ENCODE measurements around the gene CLMN. TPM values are rescaled to one million over a fixed set of nuclear protein-coding genes. Genes with fewer than 3 reads are reported as not detected.

CLMN gene
- total RNA-seq, 1 experiment from 2014 or later: 8.6 TPM

- TF ChIP-seq, protein P1, sequence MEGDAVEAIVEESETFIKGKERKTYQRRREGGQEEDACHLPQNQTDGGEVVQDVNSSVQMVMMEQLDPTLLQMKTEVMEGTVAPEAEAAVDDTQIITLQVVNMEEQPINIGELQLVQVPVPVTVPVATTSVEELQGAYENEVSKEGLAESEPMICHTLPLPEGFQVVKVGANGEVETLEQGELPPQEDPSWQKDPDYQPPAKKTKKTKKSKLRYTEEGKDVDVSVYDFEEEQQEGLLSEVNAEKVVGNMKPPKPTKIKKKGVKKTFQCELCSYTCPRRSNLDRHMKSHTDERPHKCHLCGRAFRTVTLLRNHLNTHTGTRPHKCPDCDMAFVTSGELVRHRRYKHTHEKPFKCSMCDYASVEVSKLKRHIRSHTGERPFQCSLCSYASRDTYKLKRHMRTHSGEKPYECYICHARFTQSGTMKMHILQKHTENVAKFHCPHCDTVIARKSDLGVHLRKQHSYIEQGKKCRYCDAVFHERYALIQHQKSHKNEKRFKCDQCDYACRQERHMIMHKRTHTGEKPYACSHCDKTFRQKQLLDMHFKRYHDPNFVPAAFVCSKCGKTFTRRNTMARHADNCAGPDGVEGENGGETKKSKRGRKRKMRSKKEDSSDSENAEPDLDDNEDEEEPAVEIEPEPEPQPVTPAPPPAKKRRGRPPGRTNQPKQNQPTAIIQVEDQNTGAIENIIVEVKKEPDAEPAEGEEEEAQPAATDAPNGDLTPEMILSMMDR (conservative IDR thresholded peaks at IDR 0.05; ENCODE audit: low read depth, low read length): no peak
- no peak for TF ChIP-seq EZH2 (IDR thresholded peaks at IDR 0.05; ENCODE audit: borderline replicate concordance, low read depth, low read length, poor library complexity, severe bottlenecking)
- Histone ChIP-seq H3K9me3 (ENCODE audit: low read depth, low read length, poor library complexity, severe bottlenecking) (no peaks in the 10 kb centered on the region), H3K27ac (ENCODE audit: low read depth, low read length, poor library complexity, severe bottlenecking) (no peak overlapping the region), H3K4me1 (ENCODE audit: insufficient read depth, low read length, poor library complexity, severe bottlenecking) (no peaks in the 10 kb centered on the region), H3K36me3 (ENCODE audit: insufficient read depth, low read length, poor library complexity, severe bottlenecking) (no peaks in the 10 kb centered on the region), H3K4me3 (ENCODE audit: low read depth, low read length, poor library complexity, severe bottlenecking) (no peak overlapping the region), H3K27me3 (replicated peaks; ENCODE audit: insufficient read depth, low read depth, low read length, poor library complexity) (no peaks in the 10 kb centered on the region)
- no TSS peak for BruUV-seq (replicated peaks)
- ChIA-PET POLR2A (ENCODE audit: low non-redundant PET) (no interaction called here), CTCF (no interaction called here)
- intact Hi-C loops (cut with micrococcal nuclease; ENCODE audit: unreplicated experiment): no loop called here
- DNase-seq (ENCODE audit: low spot score): no peak
Measured at GRCh38 chr14:95356245-95356869, 36.6 kb upstream of the CLMN start.

DNA sequence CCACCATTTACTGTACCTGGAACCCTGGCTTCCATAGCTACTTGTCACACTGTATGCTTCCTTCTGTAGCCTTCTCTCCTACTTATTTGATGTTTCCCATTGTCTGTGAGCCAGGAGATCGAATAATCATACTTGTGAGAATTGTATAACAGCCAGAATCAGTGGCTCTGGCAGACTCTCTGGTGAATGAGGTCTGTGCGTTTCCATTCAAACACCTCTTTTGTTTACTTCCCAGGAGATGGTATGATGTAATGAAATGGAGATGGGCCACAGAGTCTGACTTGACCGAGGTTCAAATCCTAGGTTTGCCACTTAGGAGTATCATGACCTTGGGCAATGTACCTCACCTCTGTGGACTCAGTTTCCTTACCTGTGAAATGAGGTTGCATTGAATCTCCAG, 35.7 kb upstream of the CLMN start:
- intact Hi-C loops (cut with micrococcal nuclease; ENCODE audit: unreplicated experiment): no loop called here
- ChIA-PET POLR2A (ENCODE audit: low non-redundant PET) (no interaction called here), CTCF (no interaction called here)
- Histone ChIP-seq H3K9me3 (ENCODE audit: low read depth, low read length, poor library complexity, severe bottlenecking) (no peaks in the 10 kb centered on the region), H3K27me3 (replicated peaks; ENCODE audit: insufficient read depth, low read depth, low read length, poor library complexity) (no peaks in the 10 kb centered on the region), H3K27ac (ENCODE audit: low read depth, low read length, poor library complexity, severe bottlenecking) (no peak overlapping the region), H3K4me3 (ENCODE audit: low read depth, low read length, poor library complexity, severe bottlenecking) (no peak overlapping the region), H3K4me1 (ENCODE audit: insufficient read depth, low read length, poor library complexity, severe bottlenecking) (no peaks in the 10 kb centered on the region), H3K36me3 (ENCODE audit: insufficient read depth, low read length, poor library complexity, severe bottlenecking) (no peaks in the 10 kb centered on the region)
- no peak for DNase-seq (ENCODE audit: low spot score)
- TF ChIP-seq, protein P1 (conservative IDR thresholded peaks at IDR 0.05; ENCODE audit: low read depth, low read length): no peak
- no peak for TF ChIP-seq EZH2 (IDR thresholded peaks at IDR 0.05; ENCODE audit: borderline replicate concordance, low read depth, low read length, poor library complexity, severe bottlenecking)
- BruUV-seq (replicated peaks): no TSS peak

DNA sequence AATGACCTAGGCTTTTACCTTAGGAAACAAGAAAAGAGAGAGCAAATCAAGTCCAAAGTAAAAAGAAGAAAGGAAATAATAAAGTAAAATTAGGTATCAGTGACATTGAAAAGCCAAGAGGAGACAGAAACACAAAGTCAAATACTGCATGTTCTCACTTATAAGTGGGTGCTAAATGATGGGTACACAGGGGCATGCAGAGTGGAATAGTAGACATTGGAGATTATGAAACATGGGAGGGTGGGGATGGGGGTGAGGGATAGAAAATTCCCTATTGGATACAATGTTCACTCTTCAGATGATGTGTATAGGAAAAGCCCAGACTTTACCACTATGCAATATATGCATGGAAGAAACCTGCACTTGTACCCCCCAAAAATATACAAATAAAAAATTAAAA, 35.1 kb upstream of the CLMN start:
- Histone ChIP-seq H3K27me3 (replicated peaks; ENCODE audit: insufficient read depth, low read depth, low read length, poor library complexity) (no peaks in the 10 kb centered on the region), H3K27ac (ENCODE audit: low read depth, low read length, poor library complexity, severe bottlenecking) (no peak overlapping the region), H3K36me3 (ENCODE audit: insufficient read depth, low read length, poor library complexity, severe bottlenecking) (no peaks in the 10 kb centered on the region), H3K4me3 (ENCODE audit: low read depth, low read length, poor library complexity, severe bottlenecking) (no peak overlapping the region), H3K9me3 (ENCODE audit: low read depth, low read length, poor library complexity, severe bottlenecking) (no peaks in the 10 kb centered on the region), H3K4me1 (ENCODE audit: insufficient read depth, low read length, poor library complexity, severe bottlenecking) (no peaks in the 10 kb centered on the region)
- TF ChIP-seq EZH2 (IDR thresholded peaks at IDR 0.05; ENCODE audit: borderline replicate concordance, low read depth, low read length, poor library complexity, severe bottlenecking): no peak
- TF ChIP-seq, protein P1 (conservative IDR thresholded peaks at IDR 0.05; ENCODE audit: low read depth, low read length): no peak
- no peak for DNase-seq (ENCODE audit: low spot score)
- CTCF ChIA-PET: no interaction called here
- POLR2A ChIA-PET (ENCODE audit: low non-redundant PET): no interaction called here
- no TSS peak for BruUV-seq (replicated peaks)
- intact Hi-C loops (cut with micrococcal nuclease; ENCODE audit: unreplicated experiment): no loop called here
